ENCODE data around the gene ARVCF. TPM values are rescaled to one million over a fixed set of nuclear protein-coding genes. Genes with fewer than 3 reads are reported as not detected.
A peak's percentile ranks its signal among the peaks of the same experiment; 100 is the strongest.

Gene ARVCF
- total RNA-seq, 4 donors from 2014 or later = 32.5 to 61.5 (median 39.5) TPM

- Histone ChIP-seq H3K4me1 (peaks cover 0 to 28% (median 12%) of the 10 kb centered on the region in 3 donors), H3K9me3 (no peaks in the 10 kb centered on the region), H3K4me3 (no peak overlapping the region), H3K27me3 (no peaks in the 10 kb centered on the region), H3K36me3 (peaks cover 0 to 40% of the 10 kb centered on the region in 2 donors), H3K27ac (no peak overlapping the region)
- ATAC-seq = no peak
- WGBS, 2 donors (ENCODE audit: low coverage in 1 of 2) = 74 to 95% methylated on average over 3 to 4 of the region's 5 CpGs
- TF ChIP-seq POLR2A (IDR thresholded peaks at IDR 0.05) (no peak), EP300 (IDR thresholded peaks at IDR 0.05) (no peak), CTCF (IDR thresholded peaks at IDR 0.05) (no peak), POLR2AphosphoS5 (IDR thresholded peaks at IDR 0.05) (no peak)
Measured at GRCh38 chr22:20034143-20034542, 17.5 kb upstream of the ARVCF start.

- Histone ChIP-seq H3K9me3 (no peaks in the 10 kb centered on the region), H3K27me3 (no peaks in the 10 kb centered on the region), H3K4me1 (peaks cover 0 to 28% (median 16%) of the 10 kb centered on the region in 3 donors), H3K36me3 (peaks cover 0 to 31% of the 10 kb centered on the region in 2 donors), H3K4me3 (no peak overlapping the region), H3K27ac (peak overlapping the region in 2 of 4 donors; percentile 25 to 49)
- ATAC-seq = peak; percentile 32
- WGBS, 2 donors (ENCODE audit: low coverage in 1 of 2) = 72% methylated on average over 6 of the region's 14 CpGs; no CpG with 5 or more reads in 1 of the 2 donors
- no peak for TF ChIP-seq CTCF (IDR thresholded peaks at IDR 0.05)
- no peak for TF ChIP-seq POLR2AphosphoS5 (IDR thresholded peaks at IDR 0.05)
Measured at GRCh38 chr22:20033045-20033706, 16.6 kb upstream of the ARVCF start.

- no peak for TF ChIP-seq EP300 (IDR thresholded peaks at IDR 0.05)
- TF ChIP-seq CTCF (IDR thresholded peaks at IDR 0.05) = no peak
- no peak for TF ChIP-seq POLR2AphosphoS5 (IDR thresholded peaks at IDR 0.05)
- TF ChIP-seq POLR2A (IDR thresholded peaks at IDR 0.05) = no peak
- no CpG with 5 or more reads among the region's 7 CpGs for WGBS, 2 donors (ENCODE audit: low coverage in 1 of 2)
- Histone ChIP-seq H3K9me3 (no peaks in the 10 kb centered on the region), H3K4me1 (peaks cover 0 to 28% (median 16%) of the 10 kb centered on the region in 3 donors), H3K4me3 (no peak overlapping the region), H3K27ac (peak overlapping the region in 2 of 4 donors; percentile 25 to 49), H3K36me3 (peaks cover 0 to 24% of the 10 kb centered on the region in 2 donors), H3K27me3 (no peaks in the 10 kb centered on the region)
- ATAC-seq = no peak
Measured at GRCh38 chr22:20032407-20032991, 15.9 kb upstream of the ARVCF start.

GRCh38 chr22:20031732-20032406 is 15.2 kb upstream of the ARVCF start:
- H3K4me3 ChIP-seq = no peak overlapping the region
- no peaks in the 10 kb centered on the region for H3K27me3 ChIP-seq
- H3K27ac ChIP-seq = no peak overlapping the region
- H3K4me1 ChIP-seq = peaks cover 0 to 28% (median 16%) of the 10 kb centered on the region in 3 donors
- TF ChIP-seq POLR2A (IDR thresholded peaks at IDR 0.05) (no peak), CTCF (IDR thresholded peaks at IDR 0.05) (no peak), POLR2AphosphoS5 (IDR thresholded peaks at IDR 0.05) (no peak), EP300 (IDR thresholded peaks at IDR 0.05) (no peak)
- WGBS, 2 donors (ENCODE audit: low coverage in 1 of 2) = 100% methylated on average over 1 of the region's 16 CpGs; no CpG with 5 or more reads in 1 of the 2 donors
- H3K9me3 ChIP-seq = no peaks in the 10 kb centered on the region
- peaks cover 0 to 23% of the 10 kb centered on the region in 2 donors for H3K36me3 ChIP-seq
- no peak for ATAC-seq

All from gastroesophageal sphincter (tissue), 4 donors.